ENCODE results near the gene OSBPL10. TPM values are rescaled to one million over a fixed set of nuclear protein-coding genes. Genes with fewer than 3 reads are reported as not detected.

Gene OSBPL10
- total and polyA plus RNA-seq, 2 of the 4 experiments (the other 2 are of a cell fraction), result 9.5 to 10.1 TPM

GRCh38 chr3:31934866-31935265 lies 46.2 kb downstream of the OSBPL10 start:
- H3K27ac ChIP-seq (ENCODE audit: insufficient read depth, low read length), result no peak overlapping the region
- no peak overlapping the region for H2BK5ac ChIP-seq (ENCODE audit: low read depth, low read length, poor library complexity, severe bottlenecking)
- H2AFZ ChIP-seq (replicated peaks; ENCODE audit: low read length, poor library complexity), result no peak overlapping the region
- no peak for DNase-seq
- CTCF ChIA-PET, result no interaction called here
- TF ChIP-seq MAZ (IDR thresholded peaks at IDR 0.05; ENCODE audit: borderline replicate concordance, low read depth, low read length) (no peak), ELK1 (IDR thresholded peaks at IDR 0.05; ENCODE audit: borderline replicate concordance, low read depth, low read length) (no peak), RCOR1 (IDR thresholded peaks at IDR 0.05; ENCODE audit: insufficient replicate concordance, low read length) (no peak), FOS (IDR thresholded peaks at IDR 0.05; ENCODE audit: low read depth, low read length) (no peak), SMC3 (IDR thresholded peaks at IDR 0.05; ENCODE audit: low read depth, low read length) (no peak), CTCF (conservative IDR thresholded peaks at IDR 0.05; ENCODE audit: low read depth, low read length) (no peak), USF2 (IDR thresholded peaks at IDR 0.05; ENCODE audit: low read depth, low read length) (no peak)
- no peak overlapping the region for H3K9ac ChIP-seq (ENCODE audit: low read depth, low read length)
- H3K23ac ChIP-seq (ENCODE audit: low read depth, low read length), result no peak overlapping the region
- no peak overlapping the region for H3K56ac ChIP-seq (ENCODE audit: extremely low read depth, insufficient read depth, low read length)
- no peak overlapping the region for H3K4ac ChIP-seq (ENCODE audit: low read depth, low read length)
- no peaks in the 10 kb centered on the region for H3K9me3 ChIP-seq (ENCODE audit: control insufficient read depth, insufficient read depth, low read length)
- WGBS, 2 experiments (ENCODE audit: extremely low coverage in 2 of 2, insufficient read length in 1 of 2), result no CpG with 5 or more reads among the region's 3 CpGs
- H2BK120ac ChIP-seq (ENCODE audit: low read depth, low read length), result no peak overlapping the region
- peaks cover 3 to 8% of the 10 kb centered on the region in 2 experiments; a peak in 1 of 4 replicates for H3K79me1 ChIP-seq (ENCODE audit: low read depth in 1 of 2, low read length in 2 of 2)
- POLR2A ChIA-PET (ENCODE audit: unreplicated experiment), result no interaction called here
- no peak overlapping the region for H2BK20ac ChIP-seq (ENCODE audit: low read depth, low read length)
- no peak overlapping the region for H2BK15ac ChIP-seq (ENCODE audit: low read depth, low read length)
- H4K8ac ChIP-seq (ENCODE audit: low read depth in 2 of 2, low read length in 2 of 2), result no peak overlapping the region
- no peak overlapping the region for H4K5ac ChIP-seq (ENCODE audit: low read depth, low read length)
- no peak overlapping the region for H4K91ac ChIP-seq (ENCODE audit: insufficient read depth, low read depth, low read length)
- no peak overlapping the region for H2AK5ac ChIP-seq (ENCODE audit: low read depth, low read length)
- H3K14ac ChIP-seq (replicated peaks; ENCODE audit: low read depth, low read length), result no peak overlapping the region
- no peak for ATAC-seq (ENCODE audit: low read depth)
- intact Hi-C loops (cut with micrococcal nuclease) (no loop called here), in situ Hi-C loops (cut with MboI; ENCODE audit: low sequenced_read_pairs) (no loop called here), dilution Hi-C loops (cut with HindIII; ENCODE audit: low sequenced_read_pairs, unreplicated experiment) (no loop called here)
- no peak overlapping the region for H3K4me2 ChIP-seq (ENCODE audit: low read depth, low read length)
- no peak overlapping the region for H3K4me3 ChIP-seq (ENCODE audit: insufficient read depth, low read depth, low read length)
- no TSS peak for BruUV-seq (replicated peaks)
- H2AK9ac ChIP-seq (replicated peaks; ENCODE audit: low read depth, low read length, poor library complexity), result no peak overlapping the region
- no peaks in the 10 kb centered on the region for H4K20me1 ChIP-seq (ENCODE audit: insufficient read depth, low read length)
- peaks cover 2% of the 10 kb centered on the region for H3K9me1 ChIP-seq (ENCODE audit: insufficient read depth, low read length)
- no peaks in the 10 kb centered on the region for H3K27me3 ChIP-seq (ENCODE audit: control insufficient read depth, insufficient read depth, low read length)
- H3K36me3 ChIP-seq (ENCODE audit: control insufficient read depth, insufficient read depth, low read length), result no peaks in the 10 kb centered on the region
- no peak overlapping the region for H3K18ac ChIP-seq (ENCODE audit: low read depth, low read length)
- no peaks in the 10 kb centered on the region for H3K4me1 ChIP-seq (ENCODE audit: control insufficient read depth, insufficient read depth, low read length)
